ENCODE results near the gene PTPRN2. TPM values are rescaled to one million over a fixed set of nuclear protein-coding genes. Genes with fewer than 3 reads are reported as not detected.

PTPRN2 gene
- total and polyA plus RNA-seq, 2 experiments from 2014 or later, result 0.28 TPM; not detected in 1

DNA sequence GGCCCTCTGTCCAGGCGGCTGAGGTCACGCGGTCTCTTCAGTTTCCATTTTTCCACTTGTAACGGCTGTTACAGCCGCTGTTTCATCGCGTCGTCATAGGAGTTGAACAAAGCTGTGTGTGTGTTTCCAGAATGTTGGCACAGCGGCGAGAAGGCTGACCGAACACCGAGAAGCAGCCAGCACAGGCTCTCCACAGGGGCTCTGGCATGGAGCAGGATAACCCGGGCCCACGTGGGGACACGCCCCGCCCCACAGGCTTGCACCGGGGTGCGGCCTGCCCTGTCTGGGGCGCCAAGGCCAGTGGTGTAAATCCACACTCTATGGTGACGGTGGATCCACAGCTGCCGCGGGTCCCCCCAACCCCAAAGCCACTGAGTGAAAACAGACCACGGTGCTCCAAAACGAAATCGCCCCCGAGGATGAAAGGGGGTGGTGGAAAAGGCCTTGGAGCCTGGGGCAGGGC is 802.6 kb downstream of the PTPRN2 start:
- TF ChIP-seq CTCF (IDR thresholded peaks at IDR 0.05; ENCODE audit: low read depth, low read length), result no peak
- Histone ChIP-seq H3K9me3 (ENCODE audit: low read depth) (no peaks in the 10 kb centered on the region), H3K27me3 (no peaks in the 10 kb centered on the region), H3K4me3 (no peak overlapping the region), H3K4me1 (ENCODE audit: low read depth) (no peaks in the 10 kb centered on the region), H3K36me3 (no peaks in the 10 kb centered on the region), H3K27ac (no peak overlapping the region)
- no peak for DNase-seq (ENCODE audit: low read depth in 1 of 2, low spot score in 1 of 2)

DNA sequence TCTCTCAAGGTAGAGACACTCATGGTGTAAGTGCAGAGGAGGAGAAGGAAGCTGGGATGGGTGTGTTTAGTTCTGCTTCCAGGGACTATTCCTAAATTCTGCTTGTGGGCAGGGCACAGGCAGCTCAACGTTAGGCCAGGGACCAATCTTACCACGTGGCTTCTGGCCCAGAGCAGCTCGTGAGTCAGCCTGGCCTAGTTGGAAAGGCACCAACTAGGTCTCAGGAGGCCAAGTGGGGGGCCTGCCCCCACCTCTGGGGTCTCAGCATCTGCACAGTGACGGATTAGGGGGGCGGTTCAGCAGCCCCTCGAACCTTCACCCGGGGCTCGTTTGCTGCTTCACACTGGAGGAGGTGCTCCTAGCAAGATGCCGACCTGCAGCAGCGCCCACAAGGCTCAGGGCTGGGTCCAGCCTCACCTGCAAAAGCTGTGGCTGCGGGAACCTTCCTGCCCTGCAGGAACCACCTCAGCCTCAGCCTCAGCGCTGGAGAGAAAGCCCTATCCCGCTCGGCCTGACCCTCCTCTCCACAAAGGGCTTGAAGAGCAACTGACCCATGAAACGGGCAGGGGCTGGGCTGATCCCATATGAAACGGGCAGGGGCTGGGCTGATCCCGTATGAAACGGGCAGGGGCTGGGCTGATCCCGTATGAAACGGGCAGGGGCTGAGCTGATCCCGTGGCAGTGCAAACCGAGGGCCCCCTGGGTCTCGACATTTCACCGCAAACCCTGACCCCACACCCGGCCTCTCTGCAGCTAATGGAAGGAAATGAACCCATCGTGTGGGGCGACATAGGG is 803.4 kb downstream of the PTPRN2 start:
- H3K36me3 ChIP-seq, result no peaks in the 10 kb centered on the region
- DNase-seq (ENCODE audit: low read depth in 1 of 2, low spot score in 1 of 2), result no peak
- no peaks in the 10 kb centered on the region for H3K27me3 ChIP-seq
- no peaks in the 10 kb centered on the region for H3K9me3 ChIP-seq (ENCODE audit: low read depth)
- H3K4me3 ChIP-seq, result no peak overlapping the region
- TF ChIP-seq CTCF (IDR thresholded peaks at IDR 0.05; ENCODE audit: low read depth, low read length), result no peak
- H3K27ac ChIP-seq, result no peak overlapping the region
- no peaks in the 10 kb centered on the region for H3K4me1 ChIP-seq (ENCODE audit: low read depth)

DNA sequence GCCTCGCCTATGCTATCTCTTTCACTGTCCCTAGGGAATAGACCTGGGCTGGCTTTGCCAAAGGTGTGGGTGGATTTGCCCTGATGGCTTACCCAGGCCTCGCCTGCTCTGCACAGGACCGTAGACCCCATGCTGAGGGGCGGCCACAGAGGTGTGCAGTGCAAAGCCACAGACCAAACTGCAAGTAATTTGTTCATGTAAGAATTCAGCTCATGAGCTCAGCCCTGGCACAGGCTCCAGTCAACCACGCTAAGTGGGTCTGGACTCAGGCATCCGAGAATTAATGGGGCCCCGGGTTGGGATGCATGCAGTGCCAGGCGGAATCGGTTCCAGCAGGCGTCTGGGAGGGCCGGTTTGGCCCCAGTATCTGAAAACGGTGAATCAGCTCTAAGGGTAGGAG is 805.6 kb downstream of the PTPRN2 start:
- Histone ChIP-seq H3K9me3 (ENCODE audit: low read depth) (no peaks in the 10 kb centered on the region), H3K27ac (no peak overlapping the region), H3K27me3 (no peaks in the 10 kb centered on the region)

GRCh38 chr7:157780721-157781120 is 806.9 kb downstream of the PTPRN2 start:
- no peak overlapping the region for H3K4me3 ChIP-seq
- no peaks in the 10 kb centered on the region for H3K9me3 ChIP-seq (ENCODE audit: low read depth)
- DNase-seq (ENCODE audit: low read depth in 1 of 2, low spot score in 1 of 2), result no peak
- no peaks in the 10 kb centered on the region for H3K36me3 ChIP-seq
- TF ChIP-seq CTCF (IDR thresholded peaks at IDR 0.05; ENCODE audit: low read depth, low read length), result no peak
- H3K4me1 ChIP-seq (ENCODE audit: low read depth), result no peaks in the 10 kb centered on the region
- H3K27ac ChIP-seq, result no peak overlapping the region
- H3K27me3 ChIP-seq, result no peaks in the 10 kb centered on the region

More for the DNA sequence above, 805.6 kb downstream of the PTPRN2 start:
- no peak for TF ChIP-seq CTCF (IDR thresholded peaks at IDR 0.05; ENCODE audit: low read depth, low read length)
- H3K4me1 ChIP-seq (ENCODE audit: low read depth), result no peaks in the 10 kb centered on the region
- no peak for DNase-seq (ENCODE audit: low read depth in 1 of 2, low spot score in 1 of 2)
- no peaks in the 10 kb centered on the region for H3K36me3 ChIP-seq
- no peak overlapping the region for H3K4me3 ChIP-seq

DNA sequence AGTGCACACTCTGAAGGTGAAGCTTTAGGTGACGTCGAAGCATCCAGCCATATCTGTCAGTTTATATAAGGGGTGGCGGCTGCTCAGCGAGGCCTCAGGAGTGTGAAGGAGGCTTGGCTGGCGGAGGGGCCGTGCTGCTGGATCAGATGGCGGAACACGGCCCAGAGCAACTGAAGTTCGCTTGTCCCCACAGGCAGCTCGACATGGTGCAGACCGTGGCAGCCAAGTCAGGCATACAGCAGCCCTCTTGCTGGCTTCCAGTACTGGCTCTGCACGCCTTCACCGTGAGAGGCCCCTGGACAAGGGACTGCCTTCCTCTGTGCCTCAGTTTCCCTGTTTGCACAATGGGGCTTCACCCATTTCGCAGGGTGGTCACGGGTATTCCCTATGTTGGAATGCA is 807.3 kb downstream of the PTPRN2 start:
- Histone ChIP-seq H3K27me3 (no peaks in the 10 kb centered on the region), H3K36me3 (no peaks in the 10 kb centered on the region), H3K4me3 (no peak overlapping the region), H3K4me1 (ENCODE audit: low read depth) (no peaks in the 10 kb centered on the region), H3K9me3 (ENCODE audit: low read depth) (no peaks in the 10 kb centered on the region), H3K27ac (no peak overlapping the region)
- no peak for DNase-seq (ENCODE audit: low read depth in 1 of 2, low spot score in 1 of 2)
- TF ChIP-seq CTCF (IDR thresholded peaks at IDR 0.05; ENCODE audit: low read depth, low read length), result no peak

Data from cardiac muscle cell (in vitro differentiated cells and primary cell).